ENCODE measurements around the gene JARID2. TPM values are rescaled to one million over a fixed set of nuclear protein-coding genes. Genes with fewer than 3 reads are reported as not detected.
A peak's percentile ranks its signal among the peaks of the same experiment; 100 is the strongest.

The JARID2 gene
- total and polyA plus RNA-seq, 2 of the 13 experiments (the other 11 are each of a cell fraction or from before 2014, with no cell fraction given), result 7.5 to 10.3 TPM

- TF ChIP-seq NFE2L2 (IDR thresholded peaks at IDR 0.05; ENCODE audit: low read length) (no peak), MAFF (IDR thresholded peaks at IDR 0.05; ENCODE audit: low read depth, low read length) (no peak), PBX2 (CRISPR knock-in tag; IDR thresholded peaks at IDR 0.05) (no peak), DRAP1 (CRISPR knock-in tag; IDR thresholded peaks at IDR 0.05) (no peak), AFF4 (CRISPR knock-in tag; IDR thresholded peaks at IDR 0.05) (no peak), GRHL1 (CRISPR knock-in tag; conservative IDR thresholded peaks at IDR 0.05) (no peak), GABPA (IDR thresholded peaks at IDR 0.05; ENCODE audit: low read depth, low read length) (peak; percentile 31; the same call in 1 of the 2 replicates), GABPA (CRISPR knock-in tag; IDR thresholded peaks at IDR 0.05; ENCODE audit: low read depth) (peak; percentile 53; the same call in 1 of the 2 replicates), CCDC6 (CRISPR knock-in tag; IDR thresholded peaks at IDR 0.05) (no peak), TBP (CRISPR knock-in tag; IDR thresholded peaks at IDR 0.05) (no peak), CCAR2 (optimal IDR thresholded peaks at IDR 0.05; ENCODE audit: low read depth, low read length) (no peak)
- TF ChIP-seq, protein P1, sequence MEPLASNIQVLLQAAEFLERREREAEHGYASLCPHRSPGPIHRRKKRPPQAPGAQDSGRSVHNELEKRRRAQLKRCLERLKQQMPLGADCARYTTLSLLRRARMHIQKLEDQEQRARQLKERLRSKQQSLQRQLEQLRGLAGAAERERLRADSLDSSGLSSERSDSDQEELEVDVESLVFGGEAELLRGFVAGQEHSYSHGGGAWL (CRISPR knock-in tag; IDR thresholded peaks at IDR 0.05), result no peak
- TF ChIP-seq, protein P2, sequence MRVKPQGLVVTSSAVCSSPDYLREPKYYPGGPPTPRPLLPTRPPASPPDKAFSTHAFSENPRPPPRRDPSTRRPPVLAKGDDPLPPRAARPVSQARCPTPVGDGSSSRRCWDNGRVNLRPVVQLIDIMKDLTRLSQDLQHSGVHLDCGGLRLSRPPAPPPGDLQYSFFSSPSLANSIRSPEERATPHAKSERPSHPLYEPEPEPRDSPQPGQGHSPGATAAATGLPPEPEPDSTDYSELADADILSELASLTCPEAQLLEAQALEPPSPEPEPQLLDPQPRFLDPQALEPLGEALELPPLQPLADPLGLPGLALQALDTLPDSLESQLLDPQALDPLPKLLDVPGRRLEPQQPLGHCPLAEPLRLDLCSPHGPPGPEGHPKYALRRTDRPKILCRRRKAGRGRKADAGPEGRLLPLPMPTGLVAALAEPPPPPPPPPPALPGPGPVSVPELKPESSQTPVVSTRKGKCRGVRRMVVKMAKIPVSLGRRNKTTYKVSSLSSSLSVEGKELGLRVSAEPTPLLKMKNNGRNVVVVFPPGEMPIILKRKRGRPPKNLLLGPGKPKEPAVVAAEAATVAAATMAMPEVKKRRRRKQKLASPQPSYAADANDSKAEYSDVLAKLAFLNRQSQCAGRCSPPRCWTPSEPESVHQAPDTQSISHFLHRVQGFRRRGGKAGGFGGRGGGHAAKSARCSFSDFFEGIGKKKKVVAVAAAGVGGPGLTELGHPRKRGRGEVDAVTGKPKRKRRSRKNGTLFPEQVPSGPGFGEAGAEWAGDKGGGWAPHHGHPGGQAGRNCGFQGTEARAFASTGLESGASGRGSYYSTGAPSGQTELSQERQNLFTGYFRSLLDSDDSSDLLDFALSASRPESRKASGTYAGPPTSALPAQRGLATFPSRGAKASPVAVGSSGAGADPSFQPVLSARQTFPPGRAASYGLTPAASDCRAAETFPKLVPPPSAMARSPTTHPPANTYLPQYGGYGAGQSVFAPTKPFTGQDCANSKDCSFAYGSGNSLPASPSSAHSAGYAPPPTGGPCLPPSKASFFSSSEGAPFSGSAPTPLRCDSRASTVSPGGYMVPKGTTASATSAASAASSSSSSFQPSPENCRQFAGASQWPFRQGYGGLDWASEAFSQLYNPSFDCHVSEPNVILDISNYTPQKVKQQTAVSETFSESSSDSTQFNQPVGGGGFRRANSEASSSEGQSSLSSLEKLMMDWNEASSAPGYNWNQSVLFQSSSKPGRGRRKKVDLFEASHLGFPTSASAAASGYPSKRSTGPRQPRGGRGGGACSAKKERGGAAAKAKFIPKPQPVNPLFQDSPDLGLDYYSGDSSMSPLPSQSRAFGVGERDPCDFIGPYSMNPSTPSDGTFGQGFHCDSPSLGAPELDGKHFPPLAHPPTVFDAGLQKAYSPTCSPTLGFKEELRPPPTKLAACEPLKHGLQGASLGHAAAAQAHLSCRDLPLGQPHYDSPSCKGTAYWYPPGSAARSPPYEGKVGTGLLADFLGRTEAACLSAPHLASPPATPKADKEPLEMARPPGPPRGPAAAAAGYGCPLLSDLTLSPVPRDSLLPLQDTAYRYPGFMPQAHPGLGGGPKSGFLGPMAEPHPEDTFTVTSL (CRISPR knock-in tag; IDR thresholded peaks at IDR 0.05; ENCODE audit: borderline replicate concordance), result no peak; the same call in 1 of the 2 replicates
- TF ChIP-seq, protein P3, sequence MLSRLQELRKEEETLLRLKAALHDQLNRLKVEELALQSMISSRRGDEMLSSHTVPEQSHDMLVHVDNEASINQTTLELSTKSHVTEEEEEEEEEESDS (CRISPR knock-in tag; IDR thresholded peaks at IDR 0.05; ENCODE audit: borderline replicate concordance), result 0 out of 2 replicates have a peak, but pooled peaks have one; percentile 34
Measured at GRCh38 chr6:15248451-15249370, 2.8 kb downstream of the JARID2 start (continued).

Measured in HepG2 (cell line).